Pancreas (tissue), 10 donors: Measurements from ENCODE around the gene LDHB. TPM values are rescaled to one million over a fixed set of nuclear protein-coding genes. Genes with fewer than 3 reads are reported as not detected.

ENCODE experiments used
- ATAC-seq, 4 donors: fragments of 200-7000 bp; cut with Tn5 transposase; one replicate each; pipeline versions ENCODE4 v1.8.0 to v1.9.1; 2020; ENCODE audit warnings: mild to moderate bottlenecking in 4 of 4, moderate library complexity in 4 of 4
- DNase-seq, 6 donors: peaks; one replicate each; pipeline ENCODE4 v3.0.0-alpha.2; 2020
- FAIRE-seq: peaks from 2 replicates; lab custom pipeline; 2012; peaks lifted over from hg19 to GRCh38; lab: Jason Lieb, UNC
- H3K27ac ChIP-seq, 4 donors: fragments of 200-600 bp; sonication (generic); 1 replicate in 3 of 4; 2 replicates in 1 of 4; pipeline versions ENCODE4 v1.5.0 to v1.8.0; 2020
- H3K27me3 ChIP-seq, 4 donors: fragments of 200-600 bp; one replicate each; pipeline ENCODE4 v1.8.0; 2021
- H3K36me3 ChIP-seq, 3 donors: fragments of 200-600 bp; sonication (generic) in 1 of 3; one replicate each; pipeline versions ENCODE4 v1.5.0 to v1.8.0; 2020 to 2021
- H3K4me1 ChIP-seq, 3 donors: fragments of 200-600 bp; one replicate each; pipeline ENCODE4 v1.8.0; 2021
- H3K4me3 ChIP-seq, 4 donors: fragments of 200-600 bp; sonication (generic) in 2 of 4; one replicate each; pipeline versions ENCODE4 v1.5.0 to v1.8.0; 2020 to 2021
- H3K9me3 ChIP-seq, 4 donors: fragments of 200-600 bp; one replicate each; pipeline ENCODE4 v1.8.0; 2021
- CTCF ChIP-seq, 4 donors: fragments of 200-600 bp; sonication (generic) in 3 of 4; IDR thresholded peaks; one replicate each; pipeline versions ENCODE4 v1.5.0 to v1.8.0; 2021; ENCODE audit warnings: antibody characterized with exemption in 4 of 4
- WGBS, 2 donors: extraction: QIAGEN DNeasy Blood & Tissue Kit; methylation state at CpG; one replicate each; pipeline ENCODE4 v1.1.7; 2013; 5-methylcytosine and 5-hydroxymethylcytosine counted together
- intact Hi-C, 3 donors: fragments of 100-400 bp; cut with DNase I; formaldehyde crosslinking; loops; one replicate each; pipeline versions ENCODE4 v1.11.1 to v1.14.2; 2022
- polyA plus RNA-seq, 2 donors: library from polyadenylated mRNA; stranded (reverse); fragments of 200-250 nt; gene quantifications; one replicate each; pipeline ENCODE4 v1.2.3, GENCODE V29; 2013
- total RNA-seq, 6 donors: library from RNA; stranded (reverse); fragmentation: NEBNext Ultra II Directional in 4 of 6; extraction: Animal tissue kit (Norgen Biotek cat#: 25700) in 4 of 6; gene quantifications; one replicate each; pipeline versions ENCODE4 v1.2.1 to v1.2.4, GENCODE V29; 2021 to 2023
- donor health status: healthy with polysubstance abuse.
- donor health status: DM: no; HTN: no; CAD: no; lungs with moderate emphysema.
- donor health status: DM: no; HTN: no; CAD: no.
- donor health status: control.
- donor health status: control.
- donor health status: Bipolar disorder and iron deficiency.
- donor health status: DM: yes; HTN: yes; CAD: no.
- donor health status: DM: no; HTN: no; CAD: no.
- donor health status: DM: no; HTN: no; CAD: no.
- donor health status: DM: yes; HTN: yes; CAD: no.

LDHB gene
- total RNA-seq = 100 to 1,000 TPM; 216 to 364 (median 247) TPM
- polyA plus RNA-seq = 100 to 1,000 TPM in 1 of 2 donors, 10 to 100 TPM in 1; 97.6 to 108 TPM

GRCh38 chr12:21657326-21658077 lies at the start of gene LDHB:
Gene LDHB (minus strand): TSS chr12:21657842. CDS start chr12:21654671, 3,171 bp downstream.
- Histone ChIP-seq H3K4me3 (peak within 1 kb of the TSS; percentile 52 to 81 (median 68)), H3K27me3 (no peaks in the 10 kb centered on the region), H3K36me3 (peaks cover 0 to 18% (median 7%) of the 10 kb centered on the region in 3 donors), H3K4me1 (peaks cover 6 to 11% (median 9%) of the 10 kb centered on the region in 3 donors), H3K27ac (peak within 1 kb of the TSS; percentile 80 to 94 (median 89)), H3K9me3 (no peaks in the 10 kb centered on the region)
- peak; percentile 89 to 96 (median 92) for DNase-seq
- ATAC-seq = peak; percentile 95 to 98 (median 97)
- FAIRE-seq = no peak
- intact Hi-C loops = no loop called here
- WGBS, 2 donors = 1 to 2% methylated on average over 39 to 41 of the region's 41 CpGs
- TF ChIP-seq CTCF (IDR thresholded peaks at IDR 0.05) = no peak

- no peaks in the 10 kb centered on the region for H3K36me3 ChIP-seq
- no peak for DNase-seq
- no peak for TF ChIP-seq CTCF (IDR thresholded peaks at IDR 0.05)
- no peaks in the 10 kb centered on the region for H3K4me1 ChIP-seq
- intact Hi-C loops = loop anchor here in 1 of 3 donors (10.0 kb wide), 1 partner anchor 310 kb away; no protein-coding TSS in a partner anchor
- 78 to 79% methylated on average over 4 of the region's 4 CpGs for WGBS, 2 donors
- H3K9me3 ChIP-seq = no peaks in the 10 kb centered on the region
- no peak overlapping the region for H3K4me3 ChIP-seq
- peak; percentile 34 for FAIRE-seq
- H3K27me3 ChIP-seq = no peaks in the 10 kb centered on the region
- no peak overlapping the region for H3K27ac ChIP-seq
- ATAC-seq = no peak
Observed at GRCh38 chr12:21704847-21705246, 47.2 kb upstream of the LDHB start.

- no peak for ATAC-seq
- intact Hi-C loops = loop anchor here (5.0 to 10.0 kb wide), 3 partner anchors 295 to 322 kb away; no protein-coding TSS in a partner anchor
Observed at GRCh38 chr12:21699851-21700250, 42.2 kb upstream of the LDHB start.

GRCh38 chr12:21697904-21698630 lies 40.4 kb upstream of the LDHB start:
- H3K4me3 ChIP-seq = peak overlapping the region in 1 of 4 donors; percentile 19
- 13 to 14% methylated on average over 7 of the region's 7 CpGs for WGBS, 2 donors
- TF ChIP-seq CTCF (IDR thresholded peaks at IDR 0.05) = peak in 3 of 4 donors; percentile 30 to 66 (median 39)
- no peaks in the 10 kb centered on the region for H3K9me3 ChIP-seq
- no peak for DNase-seq
- H3K27ac ChIP-seq = no peak overlapping the region
- intact Hi-C loops = loop anchor here in 2 of 3 donors (5.0 to 10.0 kb wide), 2 partner anchors 297 to 324 kb away; no protein-coding TSS in a partner anchor
- no peaks in the 10 kb centered on the region for H3K36me3 ChIP-seq
- no peaks in the 10 kb centered on the region for H3K27me3 ChIP-seq
- H3K4me1 ChIP-seq = no peaks in the 10 kb centered on the region
- peak; percentile 56 to 77 (median 69) for ATAC-seq
- peak; percentile 98 for FAIRE-seq

More at GRCh38 chr12:21699851-21700250, 42.2 kb upstream of the LDHB start:
- no peak for TF ChIP-seq CTCF (IDR thresholded peaks at IDR 0.05)
- H3K4me3 ChIP-seq = no peak overlapping the region
- no peaks in the 10 kb centered on the region for H3K27me3 ChIP-seq
- H3K27ac ChIP-seq = no peak overlapping the region
- no peaks in the 10 kb centered on the region for H3K4me1 ChIP-seq
- no peaks in the 10 kb centered on the region for H3K9me3 ChIP-seq
- DNase-seq = no peak
- no peaks in the 10 kb centered on the region for H3K36me3 ChIP-seq
- FAIRE-seq = no peak
